ENCODE data around the gene CBX1.

The CBX1 gene

DNA sequence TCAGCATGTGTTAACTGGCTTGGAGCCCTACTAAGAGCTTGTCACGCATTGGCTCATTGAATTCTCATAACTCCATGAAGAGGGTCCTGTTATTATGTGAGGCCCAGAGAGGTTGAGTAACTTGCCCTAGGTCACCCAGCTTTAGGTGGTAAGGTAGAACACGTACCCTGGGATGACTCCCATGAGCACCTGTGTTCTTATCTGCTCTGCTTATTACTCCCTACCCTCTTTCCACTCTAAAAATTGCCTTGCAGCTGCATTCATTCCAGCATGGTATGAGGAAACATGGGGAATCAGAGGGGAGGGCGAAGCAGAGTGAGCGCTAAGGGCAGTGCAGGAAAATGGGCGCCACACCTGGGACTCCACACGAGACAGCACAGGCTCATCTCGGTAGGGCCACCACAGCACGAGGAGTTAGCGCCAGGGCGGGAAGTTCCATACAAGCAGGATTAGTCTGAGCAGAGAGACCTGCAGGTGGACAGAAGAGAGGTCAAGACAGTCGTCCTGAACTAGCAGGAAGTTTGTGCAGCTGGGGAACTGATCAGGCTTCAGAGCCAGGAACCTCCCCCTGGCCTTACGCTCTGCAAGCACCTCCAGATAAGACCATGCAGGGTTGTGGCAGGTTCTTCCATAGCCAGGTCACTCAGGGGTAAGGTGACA lies 73.8 kb downstream of the CBX1 start:
- no peak for DNase-seq (ENCODE audit: low read depth)
- TF ChIP-seq, protein P1, sequence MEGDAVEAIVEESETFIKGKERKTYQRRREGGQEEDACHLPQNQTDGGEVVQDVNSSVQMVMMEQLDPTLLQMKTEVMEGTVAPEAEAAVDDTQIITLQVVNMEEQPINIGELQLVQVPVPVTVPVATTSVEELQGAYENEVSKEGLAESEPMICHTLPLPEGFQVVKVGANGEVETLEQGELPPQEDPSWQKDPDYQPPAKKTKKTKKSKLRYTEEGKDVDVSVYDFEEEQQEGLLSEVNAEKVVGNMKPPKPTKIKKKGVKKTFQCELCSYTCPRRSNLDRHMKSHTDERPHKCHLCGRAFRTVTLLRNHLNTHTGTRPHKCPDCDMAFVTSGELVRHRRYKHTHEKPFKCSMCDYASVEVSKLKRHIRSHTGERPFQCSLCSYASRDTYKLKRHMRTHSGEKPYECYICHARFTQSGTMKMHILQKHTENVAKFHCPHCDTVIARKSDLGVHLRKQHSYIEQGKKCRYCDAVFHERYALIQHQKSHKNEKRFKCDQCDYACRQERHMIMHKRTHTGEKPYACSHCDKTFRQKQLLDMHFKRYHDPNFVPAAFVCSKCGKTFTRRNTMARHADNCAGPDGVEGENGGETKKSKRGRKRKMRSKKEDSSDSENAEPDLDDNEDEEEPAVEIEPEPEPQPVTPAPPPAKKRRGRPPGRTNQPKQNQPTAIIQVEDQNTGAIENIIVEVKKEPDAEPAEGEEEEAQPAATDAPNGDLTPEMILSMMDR (IDR thresholded peaks at IDR 0.05; ENCODE audit: low read depth, low read length, missing control alignments) = no peak
- H3K4me3 ChIP-seq (ENCODE audit: low read depth, low read length) = no peak overlapping the region

DNA sequence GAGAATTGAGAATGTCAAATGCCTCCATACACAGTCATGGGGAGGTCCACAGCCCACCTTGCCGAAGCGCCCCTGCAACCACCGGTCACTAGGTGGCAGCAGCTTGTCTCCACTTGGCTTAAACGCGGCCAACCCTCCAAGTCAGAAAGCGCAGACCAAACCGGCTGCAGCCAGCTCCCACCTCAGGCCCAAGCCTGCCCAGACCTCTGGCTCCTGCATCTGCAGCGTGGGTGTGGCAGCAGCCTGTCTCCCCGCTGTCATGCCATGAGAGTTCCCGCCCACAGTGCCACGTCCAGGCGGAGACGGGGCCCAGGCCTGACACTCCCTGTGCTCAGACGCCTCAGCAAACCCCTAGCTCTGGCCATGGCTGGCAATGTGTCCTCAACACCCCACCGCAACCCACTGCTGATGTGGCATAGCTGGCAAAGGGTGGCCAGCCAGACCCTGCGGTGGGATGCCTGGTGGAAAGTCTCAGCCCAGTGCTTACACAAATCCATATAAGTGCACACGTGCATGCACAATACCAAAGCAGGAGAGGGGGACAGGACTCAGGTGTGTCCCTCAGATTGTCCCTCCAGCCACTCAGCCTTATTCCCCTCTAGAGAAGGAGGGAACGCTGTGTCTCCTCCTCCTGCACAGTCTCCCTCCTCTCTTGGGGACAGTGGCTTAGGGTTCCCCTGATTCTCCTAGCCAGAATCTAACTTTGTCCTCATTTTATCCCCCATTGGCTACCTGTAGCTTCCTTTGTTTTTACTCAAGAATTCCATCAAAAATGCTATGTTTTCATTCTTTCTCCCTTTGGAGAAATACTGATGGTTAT lies 74.6 kb downstream of the CBX1 start:
- no peak overlapping the region for H3K4me3 ChIP-seq (ENCODE audit: low read depth, low read length)
- TF ChIP-seq, protein P1 (IDR thresholded peaks at IDR 0.05; ENCODE audit: low read depth, low read length, missing control alignments) = peak; percentile 86
- DNase-seq (ENCODE audit: low read depth) = no peak

DNA sequence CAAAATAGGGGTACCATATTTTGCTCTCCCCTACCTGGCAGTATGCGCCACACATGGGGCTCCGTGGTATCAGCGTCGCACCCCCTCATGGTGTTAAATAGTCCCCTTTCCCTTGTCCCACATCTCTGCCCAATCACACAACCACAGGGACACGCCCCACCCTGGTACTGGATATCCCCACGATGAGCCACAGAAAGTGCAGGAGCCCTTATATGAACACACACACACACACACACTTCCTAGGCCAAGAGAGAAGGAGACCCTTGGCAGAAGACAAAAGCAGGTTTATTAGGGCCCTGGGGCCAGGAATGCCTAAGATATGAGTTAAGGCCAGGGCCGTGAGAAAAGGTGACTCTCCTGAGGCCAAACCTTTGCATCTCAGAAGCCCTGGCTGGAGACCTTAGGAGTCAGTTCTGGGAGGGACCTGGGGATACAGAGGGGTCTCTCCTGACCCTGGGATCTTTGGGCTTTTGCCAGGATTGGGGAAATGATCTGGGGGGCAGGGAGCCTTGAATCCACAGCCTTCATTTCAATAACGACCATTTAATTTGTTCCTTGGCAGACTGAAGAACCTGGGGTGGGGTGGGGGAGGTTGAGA lies 75.3 kb downstream of the CBX1 start:
- H3K4me3 ChIP-seq (ENCODE audit: low read depth, low read length) = no peak overlapping the region
- TF ChIP-seq, protein P1 (IDR thresholded peaks at IDR 0.05; ENCODE audit: low read depth, low read length, missing control alignments) = no peak
- no peak for DNase-seq (ENCODE audit: low read depth)

DNA sequence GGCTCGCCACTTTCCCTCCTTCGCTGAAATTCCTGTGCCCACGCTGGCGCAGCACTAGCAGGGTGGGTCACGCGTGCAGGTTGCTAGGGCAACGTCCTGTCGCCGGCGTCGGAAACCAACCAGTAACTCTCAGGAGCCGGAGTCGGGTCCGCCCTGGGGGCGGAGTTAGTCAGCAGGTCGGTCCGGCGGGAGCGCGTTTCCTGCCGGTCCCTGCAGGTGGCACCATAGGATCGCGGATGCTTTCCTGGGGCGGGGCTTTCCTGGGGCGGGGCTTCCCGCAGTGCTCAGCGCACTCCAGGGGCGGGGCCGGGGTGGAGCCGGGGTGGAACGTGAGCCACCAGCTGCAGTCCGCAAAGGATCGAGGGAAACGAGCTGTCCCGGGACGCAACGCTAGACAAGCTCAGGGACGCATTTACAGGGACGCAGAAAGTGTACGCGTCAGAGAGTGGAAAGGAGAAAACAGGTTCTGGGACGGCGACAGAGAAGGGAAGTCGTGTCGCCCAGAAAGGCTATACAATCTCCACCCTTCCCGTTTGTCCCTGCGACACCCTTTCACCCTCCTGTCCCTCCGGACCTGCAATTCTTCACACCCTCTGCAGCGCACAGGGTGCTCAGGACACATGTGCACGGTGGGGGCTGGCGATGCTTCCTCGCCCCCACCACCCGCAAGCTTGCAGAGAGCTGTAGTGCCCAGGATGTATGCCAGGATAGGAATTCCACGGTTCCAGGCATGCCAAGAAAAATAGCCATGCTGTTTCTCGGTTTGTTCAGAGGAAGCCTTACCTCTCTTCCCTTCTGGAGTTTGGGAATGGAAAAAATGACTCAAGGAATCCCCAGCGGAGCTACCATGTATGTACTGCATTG lies 76.0 kb downstream of the CBX1 start:
- TF ChIP-seq, protein P1 (IDR thresholded peaks at IDR 0.05; ENCODE audit: low read depth, low read length, missing control alignments) = peak; percentile 81
- H3K4me3 ChIP-seq (ENCODE audit: low read depth, low read length) = peak overlapping the region; percentile 65
- DNase-seq (ENCODE audit: low read depth) = peak; percentile 86

DNA sequence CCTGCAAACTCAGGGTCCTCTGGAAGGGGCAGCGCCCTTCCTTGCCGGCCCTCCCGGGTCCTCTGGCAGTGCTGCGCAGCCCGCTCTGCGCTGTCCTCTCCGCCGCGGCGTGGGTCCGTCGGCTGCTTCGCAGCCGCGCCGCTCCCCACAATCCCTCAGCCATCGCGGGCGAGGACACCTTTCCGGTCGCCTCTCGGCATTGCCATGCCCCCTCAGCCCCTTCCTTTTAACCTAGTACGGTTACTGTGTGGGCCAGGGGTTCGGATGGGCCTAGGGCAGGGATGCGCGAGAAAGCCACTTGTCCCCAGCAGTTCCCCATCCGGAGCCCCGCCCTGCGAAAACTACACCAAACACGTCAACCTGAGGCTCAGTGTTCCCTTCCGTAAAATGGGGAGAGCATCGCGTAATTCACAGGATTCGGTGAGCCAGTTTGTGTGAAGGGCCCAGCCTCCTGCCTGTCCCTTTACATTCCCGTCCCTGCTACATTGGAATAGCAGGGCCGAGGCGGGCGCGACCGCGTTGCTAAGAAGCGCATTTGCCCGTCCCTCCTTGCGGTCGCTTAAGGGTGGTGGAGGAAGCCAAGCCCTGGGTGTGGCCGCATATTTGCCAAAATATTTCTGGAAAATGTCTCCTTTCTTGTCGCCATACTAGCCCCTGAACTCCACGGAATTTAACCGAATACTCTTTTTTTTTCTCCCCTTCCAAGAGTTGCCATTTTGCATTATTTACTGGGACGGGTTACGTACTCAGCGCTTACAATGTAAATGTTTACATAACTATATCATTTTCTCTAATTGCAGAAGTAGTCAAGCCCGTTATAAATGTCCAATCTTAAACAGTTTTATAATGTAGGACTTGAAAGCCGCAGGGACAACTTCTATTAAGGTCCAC lies 76.9 kb downstream of the CBX1 start:
- DNase-seq (ENCODE audit: low read depth) = no peak

More for the DNA sequence above, 76.9 kb downstream of the CBX1 start:
- H3K4me3 ChIP-seq (ENCODE audit: low read depth, low read length) = peak overlapping the region; percentile 49
- TF ChIP-seq, protein P1 (IDR thresholded peaks at IDR 0.05; ENCODE audit: low read depth, low read length, missing control alignments) = no peak

Measured in GM12864 (cell line).